CD14-positive monocyte (primary cell): ENCODE results near the gene PNMA8A. TPM values are rescaled to one million over a fixed set of nuclear protein-coding genes. Genes with fewer than 3 reads are reported as not detected.

Source experiments
- DNase-seq, 3 donors: peaks; one replicate each; pipeline ENCODE4 v3.0.0-alpha.2; 2011 to 2022
- H2AFZ ChIP-seq: 2 replicates; pipeline ENCODE4 v1.6.0; 2012; ENCODE audit warnings: mild to moderate bottlenecking, low read depth, low read length, inconsistent platforms; ENCODE audit not compliant: insufficient read depth, poor library complexity, severe bottlenecking
- H3K27ac ChIP-seq, 2 donors: 1 replicate in 1 of 2; 2 replicates in 1 of 2; pipeline ENCODE4 v1.5.1; 2012 to 2013; ENCODE audit warnings: low read length in 2 of 2, control low read depth in 1 of 2, inconsistent platforms in 1 of 2, low read depth in 1 of 2, mild to moderate bottlenecking in 1 of 2
- H3K27me3 ChIP-seq, 2 donors: one replicate each; pipeline versions ENCODE4 v1.6.0 to v1.6.1; 2011 to 2013; ENCODE audit warnings: low read length in 2 of 2; ENCODE audit not compliant: control insufficient read depth in 2 of 2, insufficient read depth in 2 of 2
- H3K36me3 ChIP-seq, 2 donors: replicated peaks in 1 of 2; 1 replicate in 1 of 2; 2 replicates in 1 of 2; pipeline versions ENCODE4 v1.5.1 to v1.6.1; 2012 to 2013; ENCODE audit warnings: low read length in 2 of 2, control low read depth in 1 of 2, inconsistent platforms in 1 of 2, mild to moderate bottlenecking in 1 of 2; ENCODE audit not compliant: insufficient read depth in 2 of 2, control insufficient read depth in 1 of 2
- H3K4me1 ChIP-seq, 2 donors: 1 replicate in 1 of 2; 2 replicates in 1 of 2; pipeline versions ENCODE4 v1.5.1 to v1.6.1; 2012 to 2013; ENCODE audit warnings: low read length in 2 of 2, control low read depth in 1 of 2, inconsistent platforms in 1 of 2, mild to moderate bottlenecking in 1 of 2, moderate library complexity in 1 of 2; ENCODE audit not compliant: insufficient read depth in 2 of 2, control insufficient read depth in 1 of 2
- H3K4me2 ChIP-seq: replicated peaks from 2 replicates; pipeline ENCODE3; 2012; ENCODE audit warnings: low read length, moderate library complexity, mild to moderate bottlenecking; ENCODE audit not compliant: poor library complexity, severe bottlenecking; ENCODE audit errors: extremely low read depth
- H3K4me3 ChIP-seq, 3 experiments: fragments of 200-600 bp in 1 of 3; sonication (generic) in 1 of 3; replicated peaks in 1 of 3; 1 replicate in 2 of 3; 2 replicates in 1 of 3; pipeline ENCODE4 v1.5.1; 2011 to 2013; ENCODE audit warnings: low read length in 3 of 3, mild to moderate bottlenecking in 3 of 3, control low read depth in 2 of 3, low read depth in 2 of 3, inconsistent platforms in 1 of 3, moderate library complexity in 1 of 3
- H3K79me2 ChIP-seq: 2 replicates; pipeline ENCODE4 v1.6.0; 2012; ENCODE audit warnings: mild to moderate bottlenecking, control low read depth, inconsistent platforms, low read length, moderate library complexity; ENCODE audit not compliant: insufficient read depth
- H3K9ac ChIP-seq: 2 replicates; pipeline ENCODE4 v1.6.0; 2017; ENCODE audit warnings: low read length, mild to moderate bottlenecking; ENCODE audit not compliant: insufficient read depth, poor library complexity, severe bottlenecking
- H3K9me3 ChIP-seq, 2 donors: replicated peaks in 1 of 2; 1 replicate in 1 of 2; 2 replicates in 1 of 2; pipeline versions ENCODE4 v1.5.1 to v1.6.1; 2012 to 2013; ENCODE audit warnings: low read length in 2 of 2, control low read depth in 1 of 2; ENCODE audit not compliant: control insufficient read depth in 1 of 2, insufficient read depth in 1 of 2
- H4K20me1 ChIP-seq: 2 replicates; pipeline ENCODE4 v1.6.0; 2012; ENCODE audit warnings: mild to moderate bottlenecking, low read length, control low read depth, moderate library complexity; ENCODE audit not compliant: insufficient read depth
- H3K27ac Mint-ChIP-seq, 7 donors: one replicate each; pipeline ENCODE4 v1.8.0; 2020; ENCODE audit warnings: mild to moderate bottlenecking in 7 of 7, mixed read lengths in 7 of 7, moderate library complexity in 6 of 7, inconsistent platforms in 2 of 7
- H3K27me3 Mint-ChIP-seq, 3 donors: one replicate each; pipeline ENCODE4 v1.8.0; 2021 to 2022; ENCODE audit warnings: low read depth in 3 of 3, mild to moderate bottlenecking in 3 of 3, mixed read lengths in 3 of 3, moderate library complexity in 3 of 3, inconsistent platforms in 1 of 3
- H3K36me3 Mint-ChIP-seq, 2 donors: one replicate each; pipeline ENCODE4 v1.8.0; 2020; ENCODE audit warnings: mixed read lengths in 2 of 2, inconsistent platforms in 1 of 2, mild to moderate bottlenecking in 1 of 2
- H3K4me1 Mint-ChIP-seq: one replicate; pipeline ENCODE4 v1.8.0; 2020; ENCODE audit warnings: mild to moderate bottlenecking, mixed read lengths
- H3K4me3 Mint-ChIP-seq, 2 donors: one replicate each; pipeline ENCODE4 v1.8.0; 2020; ENCODE audit warnings: mild to moderate bottlenecking in 2 of 2, mixed read lengths in 2 of 2, moderate library complexity in 1 of 2
- H3K9me3 Mint-ChIP-seq, 7 donors: one replicate each; pipeline ENCODE4 v1.8.0; 2020 to 2022; ENCODE audit warnings: mixed read lengths in 7 of 7, mild to moderate bottlenecking in 6 of 7, moderate library complexity in 6 of 7, inconsistent platforms in 2 of 7
- CTCF ChIP-seq: fragments of 200-600 bp; IDR thresholded peaks from one replicate; pipeline ENCODE4 v1.8.0; 2022; ENCODE audit warnings: antibody characterized with exemption, mild to moderate bottlenecking
- WGBS: methylation state at CpG from one replicate; pipeline ENCODE4 v1.1.5; 2013; ENCODE audit warnings: missing lambda C conversion rate; ENCODE audit not compliant: insufficient coverage; 5-methylcytosine and 5-hydroxymethylcytosine counted together
- intact Hi-C, 2 donors: fragments of 100-400 bp; cut with micrococcal nuclease; formaldehyde crosslinking; loops; one replicate each; pipeline versions ENCODE4 v1.15.0 to v1.15.1; 2023
- polyA plus RNA-seq, 3 donors: library from polyadenylated mRNA; depleted of rRNA in 1 of 3; unstranded in 2 of 3; stranded (reverse) in 1 of 3; fragments of 300-500 nt in 2 of 3; fragments of >200 nt in 1 of 3; fragmentation: Illumina TruSeq in 2 of 3; gene quantifications; 1 replicate in 2 of 3; 2 replicates in 1 of 3; pipeline ENCODE4 v1.2.3, GENCODE V29; 2012 to 2021

Gene PNMA8A
- polyA plus RNA-seq, 3 donors: not detected

GRCh38 chr19:46482631-46483030 lies 11.3 kb upstream of the PNMA8A start:
- no peaks in the 10 kb centered on the region for H3K9me3 Mint-ChIP-seq
- no peaks in the 10 kb centered on the region for H4K20me1 ChIP-seq
- no peak overlapping the region for H3K4me2 ChIP-seq
- no peak overlapping the region for H3K4me3 ChIP-seq
- H3K27me3 ChIP-seq: peaks cover 4 to 19% of the 10 kb centered on the region in 2 donors
- no peak overlapping the region for H3K27ac ChIP-seq
- H3K4me1 Mint-ChIP-seq: peaks cover 1% of the 10 kb centered on the region
- no CpG with 5 or more reads among the region's 3 CpGs for WGBS
- H3K79me2 ChIP-seq: no peaks in the 10 kb centered on the region
- H3K36me3 ChIP-seq: no peaks in the 10 kb centered on the region
- no peak for DNase-seq
- H3K27me3 Mint-ChIP-seq: peaks cover 32 to 62% (median 38%) of the 10 kb centered on the region in 3 donors
- no peaks in the 10 kb centered on the region for H3K36me3 Mint-ChIP-seq
- H3K4me3 Mint-ChIP-seq: no peak overlapping the region
- no peak overlapping the region for H3K9ac ChIP-seq
- TF ChIP-seq CTCF: no peak
- peaks cover under 1 to 2% of the 10 kb centered on the region in 2 donors for H3K4me1 ChIP-seq
- no peak overlapping the region for H2AFZ ChIP-seq
- intact Hi-C loops: no loop called here
- H3K27ac Mint-ChIP-seq: no peak overlapping the region
- no peaks in the 10 kb centered on the region for H3K9me3 ChIP-seq

- Histone ChIP-seq H3K9me3 (no peaks in the 10 kb centered on the region), H4K20me1 (no peaks in the 10 kb centered on the region), H3K79me2 (no peaks in the 10 kb centered on the region), H3K4me1 (no peaks in the 10 kb centered on the region), H3K4me3 (no peak overlapping the region), H2AFZ (no peak overlapping the region), H3K36me3 (no peaks in the 10 kb centered on the region), H3K27ac (no peak overlapping the region), H3K9ac (no peak overlapping the region), H3K27me3 (peaks cover 4 to 12% of the 10 kb centered on the region in 2 donors), H3K4me2 (no peak overlapping the region)
- no peak for DNase-seq
- Mint-ChIP-seq H3K4me3 (no peak overlapping the region), H3K9me3 (no peaks in the 10 kb centered on the region), H3K4me1 (no peaks in the 10 kb centered on the region), H3K27ac (no peak overlapping the region), H3K36me3 (no peaks in the 10 kb centered on the region), H3K27me3 (peaks cover 30 to 59% (median 33%) of the 10 kb centered on the region in 3 donors)
- 67% methylated on average over 3 of the region's 5 CpGs for WGBS
- intact Hi-C loops: no loop called here
- no peak for TF ChIP-seq CTCF
Observed at GRCh38 chr19:46481947-46482346, 10.6 kb upstream of the PNMA8A start.
